ENCODE data around the gene OR51I1.

OR51I1 gene

GRCh38 chr11:5476186-5476819 lies 35.0 kb upstream of the OR51I1 start:
- in situ Hi-C loops (cut with HindIII; ENCODE audit: low sequenced_read_pairs): no loop called here
- peak; percentile 83 for TF ChIP-seq CTCF (IDR thresholded peaks at IDR 0.05; ENCODE audit: low read depth, low read length, missing control alignments)

GRCh38 chr11:5473921-5474320 lies 32.6 kb upstream of the OR51I1 start:
- DNase-seq (ENCODE audit: low read depth): no peak
- in situ Hi-C loops (cut with HindIII; ENCODE audit: low sequenced_read_pairs): no loop called here

More at GRCh38 chr11:5476186-5476819, 35.0 kb upstream of the OR51I1 start:
- H3K4me3 ChIP-seq (ENCODE audit: low read depth, low read length): no peak overlapping the region
- peak; percentile 23 for DNase-seq (ENCODE audit: low read depth)

GRCh38 chr11:5467527-5467926 lies 26.2 kb upstream of the OR51I1 start:
- TF ChIP-seq CTCF (IDR thresholded peaks at IDR 0.05; ENCODE audit: low read depth, low read length, missing control alignments): no peak
- H3K4me3 ChIP-seq (ENCODE audit: low read depth, low read length): no peak overlapping the region
- in situ Hi-C loops (cut with HindIII; ENCODE audit: low sequenced_read_pairs): no loop called here
- DNase-seq (ENCODE audit: low read depth): no peak

More at GRCh38 chr11:5473921-5474320, 32.6 kb upstream of the OR51I1 start:
- no peak for TF ChIP-seq CTCF (IDR thresholded peaks at IDR 0.05; ENCODE audit: low read depth, low read length, missing control alignments)
- H3K4me3 ChIP-seq (ENCODE audit: low read depth, low read length): no peak overlapping the region

- TF ChIP-seq CTCF (IDR thresholded peaks at IDR 0.05; ENCODE audit: low read depth, low read length, missing control alignments): no peak
- in situ Hi-C loops (cut with HindIII; ENCODE audit: low sequenced_read_pairs): no loop called here
Measured at GRCh38 chr11:5460983-5461621, 19.8 kb upstream of the OR51I1 start.

GRCh38 chr11:5449432-5449831 lies 8.1 kb upstream of the OR51I1 start:
- TF ChIP-seq CTCF (IDR thresholded peaks at IDR 0.05; ENCODE audit: low read depth, low read length, missing control alignments): no peak
- in situ Hi-C loops (cut with HindIII; ENCODE audit: low sequenced_read_pairs): no loop called here
- DNase-seq (ENCODE audit: low read depth): no peak
- no peak overlapping the region for H3K4me3 ChIP-seq (ENCODE audit: low read depth, low read length)

More at GRCh38 chr11:5460983-5461621, 19.8 kb upstream of the OR51I1 start:
- no peak for DNase-seq (ENCODE audit: low read depth)
- no peak overlapping the region for H3K4me3 ChIP-seq (ENCODE audit: low read depth, low read length)

- no peak for TF ChIP-seq CTCF (IDR thresholded peaks at IDR 0.05; ENCODE audit: low read depth, low read length, missing control alignments)
- in situ Hi-C loops (cut with HindIII; ENCODE audit: low sequenced_read_pairs): no loop called here
- H3K4me3 ChIP-seq (ENCODE audit: low read depth, low read length): no peak within 1 kb of the TSS
Measured at GRCh38 chr11:5449023-5449422, 7.7 kb upstream of the OR51I1 start, which contains the start of gene OR51I2. Gene OR51I2 (plus strand): TSS chr11:5449323. CDS start chr11:5453489, 4,166 bp downstream.

More at GRCh38 chr11:5449023-5449422, 7.7 kb upstream of the OR51I1 start, which contains the start of gene OR51I2:
- DNase-seq (ENCODE audit: low read depth): no peak

Data from astrocyte of the cerebellum (primary cell).